Measurements from ENCODE around the gene GSE1.
"Not testable (repeated sequence)": the region's sequence is repeated elsewhere in the genome, so short reads cannot be mapped to it uniquely, and the experiment has no call there.

The GSE1 gene

GRCh38 chr16:85592277-85592676 is 20.8 kb upstream of the GSE1 start:
- DNase-seq, result not testable (repeated sequence)

GRCh38 chr16:85592700-85593493 is 20.2 kb upstream of the GSE1 start:
- no peak for DNase-seq

- no peak for DNase-seq
Observed at GRCh38 chr16:85593494-85594221, 19.5 kb upstream of the GSE1 start.

- DNase-seq, result no peak
Observed at GRCh38 chr16:85594273-85594977, 18.7 kb upstream of the GSE1 start.

GRCh38 chr16:85594978-85595661 is 18.0 kb upstream of the GSE1 start:
- no peak for DNase-seq

GRCh38 chr16:85595812-85596502 is 17.2 kb upstream of the GSE1 start:
- no peak for DNase-seq

- DNase-seq, result no peak
Observed at GRCh38 chr16:85598141-85598540, 15.0 kb upstream of the GSE1 start.

GRCh38 chr16:85600078-85600477 is 13.0 kb upstream of the GSE1 start:
- no peak for DNase-seq

- no peak for DNase-seq
Observed at GRCh38 chr16:85600530-85601271, 12.4 kb upstream of the GSE1 start.

GRCh38 chr16:85601272-85601639 is 11.9 kb upstream of the GSE1 start:
- DNase-seq, result no peak

- DNase-seq, result no peak
Observed at GRCh38 chr16:85601730-85602401, 11.3 kb upstream of the GSE1 start.

- no peak for DNase-seq
Observed at GRCh38 chr16:85602402-85603202, 10.5 kb upstream of the GSE1 start.

GRCh38 chr16:85603203-85603755 is 9.8 kb upstream of the GSE1 start:
- no peak for DNase-seq

GRCh38 chr16:85604145-85604705 is 8.9 kb upstream of the GSE1 start:
- no peak for DNase-seq

- no peak for DNase-seq
Observed at GRCh38 chr16:85605051-85605911, 7.8 kb upstream of the GSE1 start.

GRCh38 chr16:85605912-85606841 is 6.9 kb upstream of the GSE1 start:
- no peak for DNase-seq

GRCh38 chr16:85606904-85607303 is 6.2 kb upstream of the GSE1 start:
- no peak for DNase-seq

Measured in GOT3 (cell line).